Upper lobe of right lung (tissue), 1 donor: ENCODE data around the gene ZNF789. TPM values are rescaled to one million over a fixed set of nuclear protein-coding genes. Genes with fewer than 3 reads are reported as not detected.

Source experiments
- ATAC-seq: fragments of 200-7000 bp; cut with Tn5 transposase; one replicate; pipeline ENCODE4 v1.9.1; 2020; ENCODE audit warnings: mild to moderate bottlenecking, moderate library complexity
- DNase-seq: peaks from one replicate; pipeline ENCODE4 v3.0.0-alpha.2; 2020
- H3K27ac ChIP-seq: fragments of 200-600 bp; one replicate; pipeline ENCODE4 v1.8.0; 2022
- H3K27me3 ChIP-seq: fragments of 200-600 bp; one replicate; pipeline ENCODE4 v1.8.0; 2022; ENCODE audit warnings: mild to moderate bottlenecking
- H3K36me3 ChIP-seq: fragments of 200-600 bp; one replicate; pipeline ENCODE4 v1.8.0; 2022
- H3K4me1 ChIP-seq: fragments of 200-600 bp; one replicate; pipeline ENCODE4 v1.8.0; 2022
- H3K4me3 ChIP-seq: fragments of 200-600 bp; one replicate; pipeline ENCODE4 v1.8.0; 2022; ENCODE audit warnings: mild to moderate bottlenecking
- H3K9me3 ChIP-seq: fragments of 200-600 bp; one replicate; pipeline ENCODE4 v1.8.0; 2022
- intact Hi-C: fragments of 100-400 bp; cut with DNase I; formaldehyde crosslinking; loops from one replicate; pipeline ENCODE4 v1.11.0; 2022
- total RNA-seq: library from RNA; stranded (reverse); fragmentation: NEBNext Ultra II Directional; extraction: Animal tissue kit (Norgen Biotek cat#: 25700); gene quantifications from one replicate; pipeline ENCODE4 v1.2.1, GENCODE V29; 2021
- TF ChIP-seq, protein P1 (sequence below): fragments of 200-600 bp; IDR thresholded peaks from one replicate; pipeline ENCODE4 v1.8.0; 2022; ENCODE audit warnings: antibody characterized with exemption
- donor health status: DM: no; HTN: yes; CAD: no; lungs with severe emphysema.

Gene ZNF789
- total RNA-seq, 1 donor from 2014 or later: 9.6 TPM

DNA sequence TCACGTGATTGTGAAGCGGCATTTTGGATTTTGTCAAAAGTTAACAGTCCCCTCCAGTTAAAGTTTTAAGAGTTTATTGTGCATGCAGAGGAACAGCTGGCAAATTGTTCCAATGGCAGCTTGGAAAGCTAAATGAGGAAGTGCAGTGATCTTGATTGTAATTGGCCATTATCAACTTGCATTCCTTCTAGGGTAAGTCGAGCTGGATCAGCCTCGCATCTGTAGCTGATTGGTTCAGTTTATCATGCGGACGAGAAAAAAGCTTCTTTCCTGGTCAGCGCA, 566 bp downstream of the ZNF789 start:
- H3K4me1 ChIP-seq: peaks cover 16% of the 10 kb centered on the region

DNA sequence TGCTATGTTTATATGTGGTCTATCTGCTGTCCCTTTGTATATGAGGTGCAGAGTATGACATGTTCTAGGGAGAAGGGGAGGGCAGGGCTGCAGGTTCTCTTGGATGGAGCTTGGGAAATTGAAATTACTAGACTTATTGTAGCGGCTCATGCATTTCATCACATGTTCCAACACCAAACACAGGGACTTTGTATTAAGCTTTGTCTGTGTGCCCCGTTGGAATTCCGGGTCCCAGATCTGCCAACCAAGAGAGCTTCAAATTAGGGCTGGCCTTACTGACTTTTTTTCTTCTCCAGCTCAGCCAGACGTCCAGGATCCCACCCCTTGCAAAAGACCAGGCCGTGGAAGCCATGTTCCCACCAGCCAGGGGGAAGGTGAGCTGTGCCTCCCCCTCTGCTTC, 3.4 kb downstream of the ZNF789 start:
- Histone ChIP-seq H3K36me3 (no peaks in the 10 kb centered on the region), H3K27me3 (no peaks in the 10 kb centered on the region), H3K9me3 (no peaks in the 10 kb centered on the region), H3K4me1 (peaks cover 22% of the 10 kb centered on the region), H3K4me3 (no peak overlapping the region), H3K27ac (no peak overlapping the region)
- DNase-seq: no peak
- TF ChIP-seq, protein P1, sequence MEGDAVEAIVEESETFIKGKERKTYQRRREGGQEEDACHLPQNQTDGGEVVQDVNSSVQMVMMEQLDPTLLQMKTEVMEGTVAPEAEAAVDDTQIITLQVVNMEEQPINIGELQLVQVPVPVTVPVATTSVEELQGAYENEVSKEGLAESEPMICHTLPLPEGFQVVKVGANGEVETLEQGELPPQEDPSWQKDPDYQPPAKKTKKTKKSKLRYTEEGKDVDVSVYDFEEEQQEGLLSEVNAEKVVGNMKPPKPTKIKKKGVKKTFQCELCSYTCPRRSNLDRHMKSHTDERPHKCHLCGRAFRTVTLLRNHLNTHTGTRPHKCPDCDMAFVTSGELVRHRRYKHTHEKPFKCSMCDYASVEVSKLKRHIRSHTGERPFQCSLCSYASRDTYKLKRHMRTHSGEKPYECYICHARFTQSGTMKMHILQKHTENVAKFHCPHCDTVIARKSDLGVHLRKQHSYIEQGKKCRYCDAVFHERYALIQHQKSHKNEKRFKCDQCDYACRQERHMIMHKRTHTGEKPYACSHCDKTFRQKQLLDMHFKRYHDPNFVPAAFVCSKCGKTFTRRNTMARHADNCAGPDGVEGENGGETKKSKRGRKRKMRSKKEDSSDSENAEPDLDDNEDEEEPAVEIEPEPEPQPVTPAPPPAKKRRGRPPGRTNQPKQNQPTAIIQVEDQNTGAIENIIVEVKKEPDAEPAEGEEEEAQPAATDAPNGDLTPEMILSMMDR: no peak
- ATAC-seq: no peak
- intact Hi-C loops: no loop called here

More for the DNA sequence above, 566 bp downstream of the ZNF789 start:
- Histone ChIP-seq H3K4me3 (peak overlapping the region; percentile 74), H3K27ac (peak overlapping the region; percentile 84), H3K9me3 (no peaks in the 10 kb centered on the region), H3K27me3 (no peaks in the 10 kb centered on the region), H3K36me3 (no peaks in the 10 kb centered on the region)
- ATAC-seq (peak; percentile 32), DNase-seq (no peak)
- intact Hi-C loops: no loop called here
- TF ChIP-seq, protein P1: no peak

DNA sequence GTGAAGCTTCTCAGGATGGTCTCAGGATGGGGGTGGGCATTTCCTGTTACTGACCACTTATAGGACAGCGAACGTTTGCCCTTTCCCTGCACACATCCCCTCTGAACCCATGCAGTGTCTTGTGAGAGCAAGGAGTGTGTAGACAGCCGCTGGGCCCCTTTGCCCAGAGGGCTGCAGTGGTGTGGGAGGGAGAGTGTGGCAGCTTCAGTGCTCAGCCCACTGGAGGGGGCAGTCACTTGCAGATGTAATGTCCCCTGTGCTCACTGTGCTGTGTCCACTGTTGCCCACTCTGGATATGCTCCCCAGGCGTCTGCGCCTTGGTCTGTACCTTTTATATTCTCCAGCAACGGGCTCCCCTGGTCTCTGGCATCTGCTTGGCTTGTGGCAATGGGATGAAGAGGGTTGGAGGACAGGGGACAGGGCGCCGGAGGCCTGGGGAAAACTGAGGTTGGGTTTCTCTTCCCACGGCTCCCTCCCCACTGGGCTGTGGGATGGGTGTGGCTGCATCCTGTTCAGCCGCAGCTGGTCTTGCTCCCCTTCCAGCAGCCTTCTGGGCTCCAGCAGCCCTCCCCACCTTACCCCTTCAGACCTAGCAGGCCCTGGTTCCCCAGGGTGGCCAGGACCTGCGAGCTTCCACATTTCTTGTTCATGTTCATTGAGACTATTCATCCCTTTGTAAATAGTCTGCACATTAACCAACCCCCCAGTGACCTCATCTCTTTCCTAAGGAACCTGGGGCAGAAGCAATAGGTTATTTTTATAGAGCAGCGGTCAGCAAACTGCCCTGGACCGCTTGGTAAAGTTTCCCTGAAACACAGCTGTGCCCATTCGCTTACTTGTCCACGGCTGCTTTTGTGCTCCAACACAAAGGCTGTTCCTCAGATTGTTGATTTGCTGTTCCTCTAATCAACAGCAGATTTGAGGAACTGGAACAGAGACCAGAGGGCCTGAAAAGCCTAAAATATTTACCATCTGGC, 6.1 kb downstream of the ZNF789 start:
- H3K27ac ChIP-seq: no peak overlapping the region
- no peak for DNase-seq

GRCh38 chr7:99485094-99485493, 12.4 kb downstream of the ZNF789 start:
- intact Hi-C loops: no loop called here
- ATAC-seq (no peak), DNase-seq (no peak)
- Histone ChIP-seq H3K27me3 (no peaks in the 10 kb centered on the region), H3K4me1 (no peaks in the 10 kb centered on the region), H3K27ac (no peak overlapping the region), H3K36me3 (peaks cover 33% of the 10 kb centered on the region), H3K9me3 (no peaks in the 10 kb centered on the region), H3K4me3 (no peak overlapping the region)
- TF ChIP-seq, protein P1: no peak

More for the DNA sequence above, 6.1 kb downstream of the ZNF789 start:
- H3K36me3 ChIP-seq: peaks cover 11% of the 10 kb centered on the region
- no peaks in the 10 kb centered on the region for H3K9me3 ChIP-seq
- intact Hi-C loops: no loop called here
- no peak overlapping the region for H3K4me3 ChIP-seq
- peaks cover 8% of the 10 kb centered on the region for H3K4me1 ChIP-seq
- ATAC-seq: peak; percentile 54
- H3K27me3 ChIP-seq: no peaks in the 10 kb centered on the region
- TF ChIP-seq, protein P1: no peak

- peaks cover 40% of the 10 kb centered on the region for H3K36me3 ChIP-seq
- intact Hi-C loops: no loop called here
- peaks cover 4% of the 10 kb centered on the region for H3K9me3 ChIP-seq
- ATAC-seq: no peak
- TF ChIP-seq, protein P1: no peak
- DNase-seq: no peak
- H3K4me3 ChIP-seq: no peak overlapping the region
- no peak overlapping the region for H3K27ac ChIP-seq
- no peaks in the 10 kb centered on the region for H3K27me3 ChIP-seq
- H3K4me1 ChIP-seq: no peaks in the 10 kb centered on the region
These were observed 16.5 kb downstream of the ZNF789 start for GRCh38 chr7:99489235-99489634.
